ENCODE measurements around the gene ZAR1L.

The ZAR1L gene

GRCh38 chr13:32253911-32254399, 61.2 kb downstream of the ZAR1L start:
- no peak for DNase-seq

Data from activated effector memory CD4-positive, alpha-beta T cell treated with Interleukin-2 at 50 U/mL for 16 hours (primary cell).